NT2/D1 (cell line): ENCODE results near the gene IGF2R.

Source experiments
- SUZ12 ChIP-seq: IDR thresholded peaks from 2 replicates; pipeline ENCODE4 v1.6.1; 2011; ENCODE audit not compliant: insufficient read length, insufficient read depth; ENCODE audit errors: extremely low read depth
- YY1 ChIP-seq: IDR thresholded peaks from 2 replicates; pipeline ENCODE4 v1.6.1; 2011; ENCODE audit not compliant: insufficient read length, insufficient read depth

DNA sequence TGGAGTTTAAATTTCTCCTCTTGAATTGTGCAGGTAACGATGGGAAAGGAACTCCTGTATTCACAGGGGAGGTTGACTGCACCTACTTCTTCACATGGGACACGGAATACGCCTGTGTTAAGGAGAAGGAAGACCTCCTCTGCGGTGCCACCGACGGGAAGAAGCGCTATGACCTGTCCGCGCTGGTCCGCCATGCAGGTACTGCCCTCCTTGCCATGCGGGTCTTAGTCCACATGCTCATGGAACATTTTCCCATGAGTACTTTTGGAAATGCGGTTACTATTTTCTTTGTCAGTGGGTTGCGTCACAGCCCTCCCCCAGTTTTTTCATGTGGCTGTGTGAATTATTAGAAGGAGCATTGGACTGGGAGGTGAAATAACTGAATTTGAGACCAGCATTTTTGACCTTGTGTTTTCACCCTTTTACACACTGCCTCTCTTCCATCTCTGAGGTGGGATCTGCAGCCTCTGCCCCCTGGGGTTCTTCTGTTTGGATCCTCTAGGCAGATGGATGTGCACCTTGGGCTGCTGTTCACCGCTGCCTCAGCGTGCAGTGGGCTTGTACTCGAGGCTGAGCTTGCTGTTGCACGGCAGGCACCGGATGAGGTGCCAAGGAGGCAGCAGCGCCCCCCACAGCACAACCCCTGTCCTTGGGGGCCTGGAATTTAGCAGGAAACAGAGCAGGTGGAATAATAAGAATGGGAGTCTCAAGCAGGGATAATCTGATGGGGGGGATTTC is 71.8 kb downstream of the IGF2R start:
- TF ChIP-seq YY1 (no peak), SUZ12 (no peak)
